Suprapubic skin (tissue), 4 donors: Measurements from ENCODE around the gene NFIC. TPM values are rescaled to one million over a fixed set of nuclear protein-coding genes. Genes with fewer than 3 reads are reported as not detected.

Experiments
- DNase-seq, 2 donors: peaks; one replicate each; pipeline ENCODE4 v3.0.0-alpha.2; 2019; ENCODE audit warnings: low spot score in 2 of 2
- H3K27ac ChIP-seq: fragments of 200-600 bp; sonication (generic); one replicate; pipeline ENCODE4 v1.5.1; 2019
- H3K27me3 ChIP-seq: fragments of 200-600 bp; sonication (generic); one replicate; pipeline ENCODE4 v1.5.1; 2019
- H3K36me3 ChIP-seq: fragments of 200-600 bp; sonication (generic); one replicate; pipeline ENCODE4 v1.5.1; 2019
- H3K4me1 ChIP-seq: fragments of 200-600 bp; sonication (generic); one replicate; pipeline ENCODE4 v1.5.1; 2019
- H3K4me3 ChIP-seq: fragments of 200-600 bp; sonication (generic); one replicate; pipeline ENCODE4 v1.5.1; 2019; ENCODE audit warnings: mild to moderate bottlenecking
- H3K9me3 ChIP-seq: fragments of 200-600 bp; sonication (generic); one replicate; pipeline ENCODE4 v1.5.1; 2019
- EP300 ChIP-seq: sonication (generic); formaldehyde crosslinking; IDR thresholded peaks from one replicate; pipeline ENCODE4 v1.6.1; 2017; ENCODE audit warnings: antibody characterized with exemption
- POLR2A ChIP-seq, 2 donors: fragments of 450-650 bp; IDR thresholded peaks; one replicate each; pipeline ENCODE4 v1.6.1; 2017; ENCODE audit warnings: antibody characterized with exemption in 2 of 2, mild to moderate bottlenecking in 2 of 2, moderate library complexity in 2 of 2
- POLR2AphosphoS5 ChIP-seq, 3 donors: sonication (generic); formaldehyde crosslinking; IDR thresholded peaks; one replicate each; pipeline ENCODE4 v1.6.1; 2017; ENCODE audit warnings: antibody characterized with exemption in 3 of 3
- WGBS: methylation state at CpG from one replicate; pipeline ENCODE4 v1.1.5; 2018; 5-methylcytosine and 5-hydroxymethylcytosine counted together
- total RNA-seq, 4 donors: library from RNA; depleted of rRNA; stranded (reverse); fragments of >200 nt; gene quantifications; one replicate each; pipeline ENCODE4 v1.1.0, GENCODE V29; 2016
- TF ChIP-seq, protein P1 (sequence below), 2 donors: fragments of 200-600 bp in 1 of 2; fragments of 450-650 bp in 1 of 2; sonication (generic) in 1 of 2; IDR thresholded peaks; one replicate each; pipeline ENCODE4 v1.5.1; 2016 to 2019; ENCODE audit warnings: antibody characterized with exemption in 2 of 2, mild to moderate bottlenecking in 1 of 2, moderate library complexity in 1 of 2

NFIC gene
- total RNA-seq, 4 donors from 2014 or later: 135 to 234 (median 194) TPM

DNA sequence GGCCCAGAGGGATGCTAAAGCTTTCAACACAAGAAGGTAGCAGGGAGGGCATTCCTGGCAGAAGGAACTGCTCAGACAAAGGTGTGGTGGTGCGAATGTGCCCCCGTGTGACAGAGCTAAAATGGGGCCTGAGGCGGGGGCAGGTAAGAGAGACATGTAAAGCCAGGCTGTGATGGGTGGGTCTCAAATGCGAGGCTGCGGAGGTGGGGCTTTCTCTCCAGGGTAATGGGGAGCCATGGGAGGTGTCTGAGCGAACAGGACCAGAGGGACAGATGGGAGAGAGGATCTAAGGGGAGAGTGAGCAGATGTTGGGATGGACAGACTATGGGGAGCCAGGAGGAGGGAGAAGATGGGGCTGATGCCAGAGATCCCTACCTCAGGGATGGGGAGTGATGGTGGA, 44.7 kb upstream of the NFIC start:
- TF ChIP-seq, protein P1, sequence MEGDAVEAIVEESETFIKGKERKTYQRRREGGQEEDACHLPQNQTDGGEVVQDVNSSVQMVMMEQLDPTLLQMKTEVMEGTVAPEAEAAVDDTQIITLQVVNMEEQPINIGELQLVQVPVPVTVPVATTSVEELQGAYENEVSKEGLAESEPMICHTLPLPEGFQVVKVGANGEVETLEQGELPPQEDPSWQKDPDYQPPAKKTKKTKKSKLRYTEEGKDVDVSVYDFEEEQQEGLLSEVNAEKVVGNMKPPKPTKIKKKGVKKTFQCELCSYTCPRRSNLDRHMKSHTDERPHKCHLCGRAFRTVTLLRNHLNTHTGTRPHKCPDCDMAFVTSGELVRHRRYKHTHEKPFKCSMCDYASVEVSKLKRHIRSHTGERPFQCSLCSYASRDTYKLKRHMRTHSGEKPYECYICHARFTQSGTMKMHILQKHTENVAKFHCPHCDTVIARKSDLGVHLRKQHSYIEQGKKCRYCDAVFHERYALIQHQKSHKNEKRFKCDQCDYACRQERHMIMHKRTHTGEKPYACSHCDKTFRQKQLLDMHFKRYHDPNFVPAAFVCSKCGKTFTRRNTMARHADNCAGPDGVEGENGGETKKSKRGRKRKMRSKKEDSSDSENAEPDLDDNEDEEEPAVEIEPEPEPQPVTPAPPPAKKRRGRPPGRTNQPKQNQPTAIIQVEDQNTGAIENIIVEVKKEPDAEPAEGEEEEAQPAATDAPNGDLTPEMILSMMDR (IDR thresholded peaks at IDR 0.05): no peak
- no peak for TF ChIP-seq POLR2A (IDR thresholded peaks at IDR 0.05)
- TF ChIP-seq POLR2AphosphoS5 (IDR thresholded peaks at IDR 0.05): no peak
- TF ChIP-seq EP300: no peak
- Histone ChIP-seq H3K36me3 (no peaks in the 10 kb centered on the region), H3K27me3 (peaks cover 45% of the 10 kb centered on the region), H3K4me3 (no peak overlapping the region), H3K27ac (no peak overlapping the region), H3K4me1 (no peaks in the 10 kb centered on the region), H3K9me3 (no peaks in the 10 kb centered on the region)
- 70% methylated on average over 6 of the region's 6 CpGs for WGBS
- no peak for DNase-seq

DNA sequence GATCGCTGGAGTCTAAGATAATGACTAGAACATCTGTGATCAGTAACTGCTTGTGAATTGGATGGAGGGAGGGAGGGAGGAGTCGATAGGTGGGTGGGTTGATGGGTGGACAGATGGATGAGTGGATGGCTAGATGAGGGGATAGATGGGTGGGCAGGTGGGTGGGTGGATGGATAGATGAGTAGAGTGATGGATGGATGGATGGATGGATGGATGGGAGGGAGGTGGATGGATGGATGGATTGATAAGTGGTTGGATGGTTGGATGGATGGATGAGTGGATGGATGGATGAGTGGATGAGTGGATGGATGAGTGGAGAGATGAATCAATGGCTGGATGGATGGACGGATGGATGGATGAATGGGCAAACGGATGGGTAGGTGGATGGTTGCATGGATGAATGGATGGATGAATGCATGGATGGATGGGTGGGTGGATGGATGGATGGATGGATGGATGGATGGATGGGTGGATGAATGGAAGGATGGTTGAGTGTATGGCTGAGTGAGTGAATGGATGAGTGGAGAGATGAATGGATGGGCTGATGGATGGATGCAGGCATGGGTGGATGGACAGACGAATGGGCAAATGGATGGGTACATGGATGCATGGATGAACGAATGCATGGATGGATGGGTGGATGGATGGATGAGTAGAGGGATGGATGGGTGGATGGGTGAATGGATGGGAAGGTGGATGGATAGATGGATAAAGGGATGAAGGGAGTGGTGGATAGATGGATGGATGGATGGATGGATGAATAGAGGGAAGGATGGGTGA, 44.0 kb upstream of the NFIC start:
- H3K4me3 ChIP-seq: no peak overlapping the region
- WGBS: 83% methylated on average over 6 of the region's 6 CpGs
- no peaks in the 10 kb centered on the region for H3K36me3 ChIP-seq

DNA sequence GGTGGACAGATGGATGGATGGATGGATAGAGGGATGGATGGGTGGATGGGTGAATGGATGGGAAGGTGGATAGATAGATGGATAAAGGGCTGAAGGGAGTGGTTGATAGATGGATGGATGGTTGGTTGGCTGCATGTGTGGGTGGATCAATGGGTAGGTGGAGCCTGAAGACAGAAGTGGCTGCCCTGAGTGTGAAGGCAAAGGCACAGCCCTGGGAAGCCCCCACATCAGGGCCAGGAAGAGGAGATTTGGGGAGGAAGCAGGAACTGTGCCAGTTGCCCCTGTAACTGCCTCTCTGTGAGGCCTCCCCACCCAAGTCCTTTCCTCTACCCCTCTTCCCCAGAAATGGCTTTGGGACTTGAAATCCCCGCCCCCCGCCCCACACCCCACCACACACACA, 43.4 kb upstream of the NFIC start:
- no peak for DNase-seq

More for the DNA sequence above, 44.0 kb upstream of the NFIC start:
- Histone ChIP-seq H3K9me3 (no peaks in the 10 kb centered on the region), H3K4me1 (no peaks in the 10 kb centered on the region), H3K27me3 (peaks cover 39% of the 10 kb centered on the region), H3K27ac (no peak overlapping the region)
- DNase-seq: no peak
- no peak for TF ChIP-seq POLR2A (IDR thresholded peaks at IDR 0.05)
- no peak for TF ChIP-seq EP300

DNA sequence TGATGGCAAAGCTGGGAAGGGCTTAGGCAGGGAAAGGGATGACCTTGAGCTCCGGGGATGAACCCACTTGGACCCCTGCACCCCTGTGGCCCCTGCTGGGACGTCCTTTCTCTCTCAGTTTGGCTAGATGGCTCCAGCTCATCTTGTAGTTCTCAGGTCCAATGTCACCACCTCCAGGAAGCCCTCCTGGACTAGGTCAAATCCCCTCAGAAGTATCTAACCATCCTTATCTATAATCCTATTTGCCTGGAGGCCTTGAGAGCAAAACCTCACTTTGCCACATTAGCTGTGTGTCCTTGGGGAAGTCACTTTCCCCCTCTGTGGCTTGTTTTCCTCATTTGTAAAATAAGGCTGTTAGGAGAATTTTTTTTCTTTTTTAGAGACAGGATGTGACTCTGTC, 42.7 kb upstream of the NFIC start:
- Histone ChIP-seq H3K4me1 (no peaks in the 10 kb centered on the region), H3K4me3 (no peak overlapping the region), H3K36me3 (no peaks in the 10 kb centered on the region), H3K27me3 (peaks cover 38% of the 10 kb centered on the region), H3K27ac (no peak overlapping the region), H3K9me3 (no peaks in the 10 kb centered on the region)
- DNase-seq: no peak
- 60% methylated on average over 2 of the region's 2 CpGs for WGBS
- TF ChIP-seq, protein P1 (IDR thresholded peaks at IDR 0.05): no peak
- TF ChIP-seq EP300 (no peak), POLR2A (IDR thresholded peaks at IDR 0.05) (no peak), POLR2AphosphoS5 (IDR thresholded peaks at IDR 0.05) (no peak)

More for the DNA sequence above, 43.4 kb upstream of the NFIC start:
- H3K4me1 ChIP-seq: no peaks in the 10 kb centered on the region
- WGBS: 48% methylated on average over 2 of the region's 2 CpGs
- H3K27me3 ChIP-seq: peaks cover 38% of the 10 kb centered on the region
- no peaks in the 10 kb centered on the region for H3K9me3 ChIP-seq
- TF ChIP-seq EP300: no peak
- no peak for TF ChIP-seq POLR2AphosphoS5 (IDR thresholded peaks at IDR 0.05)
- no peak for TF ChIP-seq POLR2A (IDR thresholded peaks at IDR 0.05)
- TF ChIP-seq, protein P1 (IDR thresholded peaks at IDR 0.05): no peak
- H3K36me3 ChIP-seq: no peaks in the 10 kb centered on the region
- H3K4me3 ChIP-seq: no peak overlapping the region
- H3K27ac ChIP-seq: no peak overlapping the region

DNA sequence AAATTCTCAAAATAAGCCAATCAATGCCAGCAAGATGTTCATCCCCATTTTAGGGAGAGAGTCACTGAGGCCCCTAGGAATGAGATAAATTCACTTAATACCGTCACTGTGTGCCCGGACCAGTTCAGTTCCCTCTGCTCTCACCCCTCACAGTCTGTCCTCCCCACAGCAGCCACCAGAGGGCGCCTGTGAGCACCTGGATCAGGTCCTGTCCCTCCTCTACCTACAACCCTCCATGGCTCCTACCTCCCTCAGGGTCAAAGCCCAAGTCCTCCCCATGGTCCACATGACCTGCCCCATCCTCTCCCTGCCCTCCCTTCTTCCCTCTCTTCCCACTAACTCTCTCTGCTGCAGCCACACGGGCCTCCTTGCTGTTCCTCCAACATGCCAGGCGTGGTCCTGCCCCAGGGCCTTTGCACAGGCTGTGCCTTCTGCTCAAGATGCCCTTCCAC, 42.0 kb upstream of the NFIC start:
- Histone ChIP-seq H3K4me3 (no peak overlapping the region), H3K4me1 (no peaks in the 10 kb centered on the region), H3K36me3 (no peaks in the 10 kb centered on the region), H3K9me3 (no peaks in the 10 kb centered on the region), H3K27me3 (peaks cover 31% of the 10 kb centered on the region), H3K27ac (no peak overlapping the region)
- 45% methylated on average over 5 of the region's 5 CpGs for WGBS
- DNase-seq: no peak
- no peak for TF ChIP-seq POLR2A (IDR thresholded peaks at IDR 0.05)
- TF ChIP-seq POLR2AphosphoS5 (IDR thresholded peaks at IDR 0.05): no peak
- TF ChIP-seq, protein P1 (IDR thresholded peaks at IDR 0.05): peak; percentile 75 to 80
